ENCODE data around the gene MSANTD1.

MSANTD1 gene

GRCh38 chr4:3286335-3287175, 37.6 kb downstream of the MSANTD1 start:
- Mint-ChIP-seq H3K27me3 (ENCODE audit: low read depth) (peaks cover 40% of the 10 kb centered on the region), H3K9me3 (no peaks in the 10 kb centered on the region), H3K27ac (no peak overlapping the region), H3K4me3 (no peak overlapping the region), H3K4me1 (ENCODE audit: low read depth) (peaks cover 1% of the 10 kb centered on the region), H3K36me3 (ENCODE audit: low read depth) (no peaks in the 10 kb centered on the region)
- DNase-seq (ENCODE audit: low spot score), result no peak

- Mint-ChIP-seq H3K4me1 (ENCODE audit: low read depth) (peaks cover 5% of the 10 kb centered on the region), H3K27me3 (ENCODE audit: low read depth) (peaks cover 41% of the 10 kb centered on the region), H3K27ac (no peak overlapping the region), H3K4me3 (no peak overlapping the region), H3K36me3 (ENCODE audit: low read depth) (no peaks in the 10 kb centered on the region), H3K9me3 (no peaks in the 10 kb centered on the region)
- no peak for DNase-seq (ENCODE audit: low spot score)
These were observed 38.5 kb downstream of the MSANTD1 start for GRCh38 chr4:3287271-3287971.

GRCh38 chr4:3287972-3288570, 39.1 kb downstream of the MSANTD1 start:
- Mint-ChIP-seq H3K36me3 (ENCODE audit: low read depth) (no peaks in the 10 kb centered on the region), H3K27ac (no peak overlapping the region), H3K27me3 (ENCODE audit: low read depth) (peaks cover 41% of the 10 kb centered on the region), H3K9me3 (no peaks in the 10 kb centered on the region), H3K4me3 (no peak overlapping the region), H3K4me1 (ENCODE audit: low read depth) (peaks cover 5% of the 10 kb centered on the region)
- DNase-seq (ENCODE audit: low spot score), result no peak

DNA sequence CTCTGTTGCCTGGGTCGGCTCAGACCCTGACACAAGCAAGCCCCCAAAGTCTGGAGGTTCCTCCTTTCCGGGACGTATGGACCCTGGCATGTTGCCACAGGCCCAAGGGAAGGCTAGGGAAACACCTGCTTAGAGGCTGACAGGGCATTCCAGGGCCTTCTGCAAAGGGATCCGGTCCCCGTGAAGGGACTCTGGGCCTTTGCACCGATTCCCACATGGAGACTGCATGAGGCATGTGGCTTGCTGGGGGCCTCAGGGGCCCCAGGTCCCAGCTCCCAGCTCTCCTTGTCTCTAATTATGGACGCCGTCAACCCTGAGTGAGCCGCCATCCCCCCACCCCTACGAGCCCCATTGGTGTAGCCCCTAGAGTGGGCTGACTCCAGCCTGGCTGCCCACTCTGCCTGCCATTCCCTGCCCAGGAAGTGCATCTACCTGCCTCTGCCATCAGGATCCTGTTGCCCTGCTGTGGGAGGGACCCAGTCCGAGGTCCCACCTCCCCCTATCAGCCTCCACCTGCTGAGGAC, 39.7 kb downstream of the MSANTD1 start:
- DNase-seq (ENCODE audit: low spot score), result no peak
- Mint-ChIP-seq H3K36me3 (ENCODE audit: low read depth) (no peaks in the 10 kb centered on the region), H3K27ac (no peak overlapping the region), H3K9me3 (no peaks in the 10 kb centered on the region), H3K4me3 (no peak overlapping the region), H3K27me3 (ENCODE audit: low read depth) (peaks cover 44% of the 10 kb centered on the region), H3K4me1 (ENCODE audit: low read depth) (peaks cover 8% of the 10 kb centered on the region)

DNA sequence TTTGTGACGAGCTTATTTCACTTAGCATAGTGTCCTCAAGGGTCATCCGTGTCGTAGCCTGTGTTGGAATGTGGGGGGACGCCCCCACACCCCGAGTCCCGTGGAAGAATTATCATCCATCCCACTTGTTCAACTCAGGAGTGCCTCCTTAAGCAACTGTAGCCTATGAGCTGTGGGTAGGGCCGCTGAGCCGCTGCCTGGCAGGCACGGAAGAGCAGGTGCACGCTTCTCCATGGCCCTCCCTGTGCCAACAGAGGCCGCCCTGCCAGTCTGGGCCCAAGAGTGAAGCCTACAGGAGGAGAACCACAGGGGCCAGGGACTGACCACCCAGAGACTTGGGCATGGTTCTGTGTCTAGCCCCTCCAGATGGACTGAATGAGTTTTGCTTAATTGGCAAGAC, 41.5 kb downstream of the MSANTD1 start:
- Mint-ChIP-seq H3K27me3 (ENCODE audit: low read depth) (peaks cover 49% of the 10 kb centered on the region), H3K36me3 (ENCODE audit: low read depth) (no peaks in the 10 kb centered on the region), H3K9me3 (no peaks in the 10 kb centered on the region), H3K27ac (no peak overlapping the region), H3K4me1 (ENCODE audit: low read depth) (peaks cover 11% of the 10 kb centered on the region), H3K4me3 (no peak overlapping the region)
- DNase-seq (ENCODE audit: low spot score), result no peak

DNA sequence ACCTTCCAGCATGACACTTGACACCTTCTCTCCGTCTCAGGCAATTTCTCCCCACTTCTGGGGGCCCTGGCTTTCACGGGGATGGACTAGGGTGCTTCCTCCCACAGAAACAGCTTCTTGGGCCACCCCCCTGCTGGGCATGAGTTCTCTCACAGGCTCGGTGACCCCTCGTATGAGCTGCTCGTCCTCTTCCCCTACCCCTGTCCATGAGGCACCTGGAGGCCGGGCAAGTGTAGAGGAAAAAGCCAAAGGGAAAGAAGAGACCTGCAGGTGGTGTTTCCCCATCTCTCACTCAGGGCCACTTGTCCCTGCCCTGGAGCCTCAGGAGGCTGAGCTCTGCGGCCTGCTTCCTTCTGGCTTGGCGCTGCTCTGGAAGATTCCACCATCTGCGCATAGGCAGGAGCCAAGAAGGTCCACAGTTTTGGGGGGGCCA, 41.9 kb downstream of the MSANTD1 start:
- H3K36me3 Mint-ChIP-seq (ENCODE audit: low read depth), result no peaks in the 10 kb centered on the region
- H3K27me3 Mint-ChIP-seq (ENCODE audit: low read depth), result peaks cover 49% of the 10 kb centered on the region
- no peak overlapping the region for H3K27ac Mint-ChIP-seq
- no peak for DNase-seq (ENCODE audit: low spot score)
- no peak overlapping the region for H3K4me3 Mint-ChIP-seq
- H3K9me3 Mint-ChIP-seq, result no peaks in the 10 kb centered on the region
- H3K4me1 Mint-ChIP-seq (ENCODE audit: low read depth), result peaks cover 11% of the 10 kb centered on the region

GRCh38 chr4:3291411-3291968, 42.5 kb downstream of the MSANTD1 start:
- Mint-ChIP-seq H3K27me3 (ENCODE audit: low read depth) (peaks cover 49% of the 10 kb centered on the region), H3K9me3 (no peaks in the 10 kb centered on the region), H3K4me3 (peak overlapping the region; percentile 85), H3K4me1 (ENCODE audit: low read depth) (peaks cover 11% of the 10 kb centered on the region), H3K36me3 (ENCODE audit: low read depth) (no peaks in the 10 kb centered on the region), H3K27ac (peak overlapping the region; percentile 7)
- no peak for DNase-seq (ENCODE audit: low spot score)

GRCh38 chr4:3291969-3292570, 43.1 kb downstream of the MSANTD1 start:
- Mint-ChIP-seq H3K4me3 (peak overlapping the region; percentile 85), H3K27me3 (ENCODE audit: low read depth) (peaks cover 47% of the 10 kb centered on the region), H3K4me1 (ENCODE audit: low read depth) (peaks cover 11% of the 10 kb centered on the region), H3K27ac (peak overlapping the region; percentile 7), H3K9me3 (no peaks in the 10 kb centered on the region), H3K36me3 (ENCODE audit: low read depth) (no peaks in the 10 kb centered on the region)
- peak; percentile 35 for DNase-seq (ENCODE audit: low spot score)

DNA sequence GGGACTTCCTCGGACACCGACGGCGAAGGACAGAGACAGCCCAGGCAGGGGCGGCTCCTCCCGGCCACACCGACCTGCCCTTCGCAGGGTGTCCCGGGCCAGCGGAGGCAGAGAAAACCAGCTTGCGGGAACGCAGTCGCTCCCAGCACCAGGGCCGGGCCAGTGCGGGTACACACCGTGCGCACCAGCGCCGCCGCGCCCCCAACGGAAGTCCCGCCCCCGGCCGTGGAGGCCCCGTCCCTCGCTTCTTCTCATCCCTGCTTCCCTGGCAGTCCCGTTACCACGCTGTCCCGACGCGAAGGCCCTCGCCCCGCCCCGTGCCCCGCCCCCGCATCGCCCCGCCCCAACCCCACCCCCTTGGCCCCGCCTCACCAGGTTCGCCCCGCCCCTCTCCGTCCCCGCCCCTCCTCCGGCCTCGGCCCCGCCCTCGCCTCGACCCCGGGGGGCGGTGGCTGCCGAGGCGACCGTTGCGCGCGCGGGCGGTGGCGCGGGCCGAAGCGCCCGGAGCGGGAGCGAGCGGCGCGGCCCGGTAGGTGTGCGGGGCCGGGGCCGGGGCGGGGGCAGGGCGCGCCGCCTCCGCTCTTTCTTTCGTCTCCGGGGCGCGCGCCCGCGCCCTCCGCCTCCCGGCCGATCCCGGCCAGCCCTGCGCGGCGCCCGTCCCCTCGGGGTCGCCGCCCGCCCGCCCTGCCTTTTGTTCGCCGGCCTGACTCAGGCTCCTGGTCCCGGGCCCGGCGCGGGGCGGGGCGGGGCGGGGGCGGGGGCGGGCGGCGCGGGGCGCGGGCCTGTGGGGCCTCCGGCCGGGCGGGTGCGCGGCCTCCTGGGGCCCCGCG, 43.8 kb downstream of the MSANTD1 start, which contains the start of gene RGS12:
Gene RGS12 (plus strand): TSS at position 451 of the 830 bp plus-strand sequence. CDS start 23,150 bp downstream, outside the sequence.
- DNase-seq (ENCODE audit: low spot score), result peak; percentile 89
- Mint-ChIP-seq H3K27me3 (ENCODE audit: low read depth) (peaks cover 52% of the 10 kb centered on the region), H3K27ac (peak within 1 kb of the TSS; percentile 29)

DNA sequence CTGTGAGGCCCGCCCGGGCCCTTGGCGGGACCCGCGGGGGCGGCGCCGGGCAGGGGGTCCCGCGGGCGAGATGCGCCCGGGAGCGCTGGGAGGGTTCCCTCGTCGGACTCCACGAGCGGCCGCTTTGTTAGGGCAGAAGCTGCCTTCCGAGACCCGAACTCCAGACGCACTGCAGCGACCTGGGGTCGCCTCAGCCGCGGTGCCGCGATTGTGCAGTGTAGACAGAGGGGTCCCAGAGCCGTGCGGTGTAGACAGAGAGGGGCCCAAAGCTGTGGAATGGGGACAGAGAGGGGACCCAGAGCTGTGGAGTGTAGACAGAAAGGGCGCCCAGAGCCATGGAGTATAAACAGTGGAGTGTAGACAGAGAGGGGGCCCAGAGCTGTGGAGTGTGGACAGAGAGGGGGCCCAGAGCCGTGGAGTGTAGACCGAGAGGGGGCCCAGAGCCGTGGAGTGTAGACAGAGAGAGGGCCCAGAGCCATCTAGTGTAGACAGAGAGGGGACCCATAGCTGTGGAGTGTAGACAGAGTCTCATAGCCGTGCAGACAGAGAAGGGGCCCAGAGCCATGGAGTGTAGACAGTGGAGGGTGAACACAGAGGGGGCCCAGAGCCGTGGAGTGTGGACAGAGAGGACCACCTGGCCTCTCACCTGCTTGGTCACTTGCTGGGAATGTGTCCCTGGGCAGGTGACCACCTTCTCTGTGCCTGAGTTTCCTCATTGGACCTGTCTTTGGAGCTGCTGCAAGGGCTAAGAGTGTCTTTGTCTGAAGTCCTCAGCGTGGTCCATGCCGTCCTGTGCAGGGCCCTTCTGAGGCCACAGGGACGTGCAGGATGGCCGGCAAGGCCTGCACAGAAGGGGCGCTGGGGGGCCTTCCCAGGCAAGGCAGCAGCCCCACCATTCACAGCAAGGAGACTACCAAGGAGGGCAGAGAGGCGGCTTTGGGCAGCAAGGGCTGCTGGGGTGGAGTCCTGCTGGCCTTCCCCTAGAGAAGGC, 44.7 kb downstream of the MSANTD1 start:
- no peak for DNase-seq (ENCODE audit: low spot score)
- H3K36me3 Mint-ChIP-seq (ENCODE audit: low read depth), result no peaks in the 10 kb centered on the region
- peak overlapping the region; percentile 71 for H3K4me3 Mint-ChIP-seq
- H3K27me3 Mint-ChIP-seq (ENCODE audit: low read depth), result peaks cover 59% of the 10 kb centered on the region
- H3K4me1 Mint-ChIP-seq (ENCODE audit: low read depth), result peaks cover 11% of the 10 kb centered on the region
- H3K9me3 Mint-ChIP-seq, result no peaks in the 10 kb centered on the region
- peak overlapping the region; percentile 29 for H3K27ac Mint-ChIP-seq

More for the DNA sequence above, 43.8 kb downstream of the MSANTD1 start, which contains the start of gene RGS12:
- H3K36me3 Mint-ChIP-seq (ENCODE audit: low read depth), result no peaks in the 10 kb centered on the region
- peak within 1 kb of the TSS; percentile 85 for H3K4me3 Mint-ChIP-seq
- H3K4me1 Mint-ChIP-seq (ENCODE audit: low read depth), result peaks cover 11% of the 10 kb centered on the region
- H3K9me3 Mint-ChIP-seq, result no peaks in the 10 kb centered on the region

GRCh38 chr4:3294401-3295241, 45.7 kb downstream of the MSANTD1 start:
- no peak overlapping the region for H3K27ac Mint-ChIP-seq
- H3K9me3 Mint-ChIP-seq, result no peaks in the 10 kb centered on the region
- H3K4me1 Mint-ChIP-seq (ENCODE audit: low read depth), result peaks cover 11% of the 10 kb centered on the region
- DNase-seq (ENCODE audit: low spot score), result no peak
- no peaks in the 10 kb centered on the region for H3K36me3 Mint-ChIP-seq (ENCODE audit: low read depth)
- H3K27me3 Mint-ChIP-seq (ENCODE audit: low read depth), result peaks cover 66% of the 10 kb centered on the region
- H3K4me3 Mint-ChIP-seq, result no peak overlapping the region
